Measurements from ENCODE around the gene RNF180. TPM values are rescaled to one million over a fixed set of nuclear protein-coding genes. Genes with fewer than 3 reads are reported as not detected.
A peak's percentile ranks its signal among the peaks of the same experiment; 100 is the strongest.

The RNF180 gene
- polyA plus RNA-seq, 2 of the 4 experiments (the other 2 are of a cell fraction): 0.14 to 0.50 TPM

- H3K4me2 ChIP-seq: no peak overlapping the region
- H3K4me1 ChIP-seq: no peaks in the 10 kb centered on the region
- ChIA-PET POLR2A (no interaction called here), CTCF (no interaction called here)
- WGBS (ENCODE audit: missing lambda C conversion rate): 46% methylated on average over 2 of the region's 2 CpGs
- no peak for TF ChIP-seq ZSCAN20 (CRISPR knock-in tag; IDR thresholded peaks at IDR 0.05)
- TF ChIP-seq FOSB (CRISPR knock-in tag; IDR thresholded peaks at IDR 0.05): no peak
- TF ChIP-seq HOXB13 (CRISPR knock-in tag; IDR thresholded peaks at IDR 0.05; ENCODE audit: low read depth): no peak
- no peak for TF ChIP-seq SMC3 (IDR thresholded peaks at IDR 0.05)
- TF ChIP-seq HES2 (IDR thresholded peaks at IDR 0.05): no peak
- TF ChIP-seq PHF8 (IDR thresholded peaks at IDR 0.05; ENCODE audit: borderline replicate concordance, low read depth): no peak
- TF ChIP-seq HOXA7 (CRISPR knock-in tag; IDR thresholded peaks at IDR 0.05): no peak
- no peak for TF ChIP-seq FOXS1 (CRISPR knock-in tag; IDR thresholded peaks at IDR 0.05)
- no peak for TF ChIP-seq HOXB5 (CRISPR knock-in tag; IDR thresholded peaks at IDR 0.05)
- no peak for TF ChIP-seq POLR2A (IDR thresholded peaks at IDR 0.05; ENCODE audit: low read length)
- no peak for TF ChIP-seq KDM5A (IDR thresholded peaks at IDR 0.05)
- TF ChIP-seq HMGXB4 (CRISPR knock-in tag; IDR thresholded peaks at IDR 0.05; ENCODE audit: borderline replicate concordance): no peak
- TF ChIP-seq SREBF2 (IDR thresholded peaks at IDR 0.05): no peak
- no peak for TF ChIP-seq TP53 (CRISPR knock-in tag; IDR thresholded peaks at IDR 0.05)
- TF ChIP-seq JUN (IDR thresholded peaks at IDR 0.05): no peak
- no peak for FAIRE-seq
- DNase-seq (ENCODE audit: low read depth in 1 of 2, low spot score in 1 of 2): no peak
- H3K9me3 ChIP-seq: peaks cover 13% of the 10 kb centered on the region
- H3K4me3 ChIP-seq: no peak overlapping the region
- no peak for ATAC-seq
- H3K27ac ChIP-seq: no peak overlapping the region
Observed at GRCh38 chr5:64176301-64176700, 10.7 kb downstream of the RNF180 start.

GRCh38 chr5:64180661-64181343 is 15.2 kb downstream of the RNF180 start:
- FAIRE-seq (no peak), ATAC-seq (no peak), DNase-seq (ENCODE audit: low read depth in 1 of 2, low spot score in 1 of 2) (no peak)
- 23% methylated on average over 8 of the region's 8 CpGs for WGBS (ENCODE audit: missing lambda C conversion rate)
- Histone ChIP-seq H3K27ac (no peak overlapping the region), H3K4me3 (no peak overlapping the region), H3K9me3 (peaks cover 1% of the 10 kb centered on the region; the same call in 1 of the 3 replicates), H3K4me2 (0 out of 3 replicates have a peak overlapping the region, but pooled peaks have one; percentile 14), H3K4me1 (no peaks in the 10 kb centered on the region)
- ChIA-PET CTCF (interaction anchor here (1.2 kb wide), 1 partner anchor 33 kb away, joined by 3 read pairs; no protein-coding TSS in a partner anchor), POLR2A (no interaction called here)
- no peak for TF ChIP-seq RAD21 (conservative IDR thresholded peaks at IDR 0.05 in 1 of 2, IDR thresholded peaks at IDR 0.05 in 1 of 2)
- TF ChIP-seq HMGXB4 (CRISPR knock-in tag; IDR thresholded peaks at IDR 0.05; ENCODE audit: borderline replicate concordance): no peak
- no peak for TF ChIP-seq FOSL2 (IDR thresholded peaks at IDR 0.05)
- TF ChIP-seq FOSL2 (CRISPR knock-in tag; IDR thresholded peaks at IDR 0.05): no peak
- TF ChIP-seq REST (IDR thresholded peaks at IDR 0.05): no peak
- TF ChIP-seq EP300 (IDR thresholded peaks at IDR 0.05): no peak
- TF ChIP-seq ZNF302 (CRISPR knock-in tag; IDR thresholded peaks at IDR 0.05): no peak
- TF ChIP-seq FOSB (CRISPR knock-in tag; IDR thresholded peaks at IDR 0.05): no peak
- no peak for TF ChIP-seq CHD2 (IDR thresholded peaks at IDR 0.05; ENCODE audit: low read length, partially characterized antibody)
- no peak for TF ChIP-seq KDM1A (IDR thresholded peaks at IDR 0.05; ENCODE audit: low read depth)
- no peak for TF ChIP-seq E2F6 (IDR thresholded peaks at IDR 0.05; ENCODE audit: borderline replicate concordance, low read depth)
- no peak for TF ChIP-seq ESRRA (IDR thresholded peaks at IDR 0.05; ENCODE audit: borderline replicate concordance, low read length)
- TF ChIP-seq NPAS2 (CRISPR knock-in tag; IDR thresholded peaks at IDR 0.05; ENCODE audit: borderline replicate concordance): no peak
- no peak for TF ChIP-seq POLR2AphosphoS2 (conservative IDR thresholded peaks at IDR 0.05; ENCODE audit: low read length)
- no peak for TF ChIP-seq JUN (IDR thresholded peaks at IDR 0.05)
- TF ChIP-seq HEYL (CRISPR knock-in tag; IDR thresholded peaks at IDR 0.05): no peak
- TF ChIP-seq RCOR1 (IDR thresholded peaks at IDR 0.05; ENCODE audit: low read depth, low read length): no peak
- TF ChIP-seq TP53 (CRISPR knock-in tag; IDR thresholded peaks at IDR 0.05): no peak
- no peak for TF ChIP-seq SMC3 (IDR thresholded peaks at IDR 0.05)

All from A549 (cell line).